Spleen (tissue), 3 donors: ENCODE data around the gene HSPA12B.

Experiments used
- POLR2A ChIP-seq, 3 donors: fragments of 450-650 bp; IDR thresholded peaks; one replicate each; pipeline ENCODE4 v1.5.1; 2017; ENCODE audit warnings: antibody characterized with exemption in 3 of 3, mild to moderate bottlenecking in 1 of 3
- POLR2AphosphoS5 ChIP-seq, 3 donors: sonication (generic); formaldehyde crosslinking; IDR thresholded peaks; one replicate each; pipeline ENCODE4 v1.5.1; 2017; ENCODE audit warnings: antibody characterized with exemption in 3 of 3

GRCh38 chr20:3701061-3701998, 31.2 kb upstream of the HSPA12B start:
- no peak for TF ChIP-seq POLR2A (IDR thresholded peaks at IDR 0.05)
- no peak for TF ChIP-seq POLR2AphosphoS5 (IDR thresholded peaks at IDR 0.05)
